SK-N-SH (cell line): Measurements from ENCODE around the gene PRSS48. TPM values are rescaled to one million over a fixed set of nuclear protein-coding genes. Genes with fewer than 3 reads are reported as not detected.

Source experiments
- CTCF ChIA-PET: fragments of 300-600, 350-600 bp; formaldehyde crosslinking; extraction: SDS; loops from one replicate; lab custom pipeline; 2021; lab: Yijun Ruan, JAX
- POLR2A ChIA-PET: fragments of 350-600 bp; sonication (Branson Sonifier 250); formaldehyde crosslinking; extraction: SDS; loops from one replicate; lab custom pipeline; 2020; ENCODE audit warnings: antibody characterized with exemption, inconsistent platforms; lab: Yijun Ruan, JAX
- DNase-seq: peaks from one replicate; pipeline ENCODE4 v3.0.0; 2012
- H2AFZ ChIP-seq: fragments of 200-600 bp; sonication (generic); 2 replicates; pipeline ENCODE4 v1.8.1; 2016; ENCODE audit warnings: antibody characterized with exemption, mild to moderate bottlenecking, low read depth
- H3F3A ChIP-seq: fragments of 200-600 bp; sonication (generic); replicated peaks from 2 replicates; pipeline ENCODE3; 2016; ENCODE audit warnings: antibody characterized with exemption, mild to moderate bottlenecking; ENCODE audit not compliant: insufficient read depth
- H3K27ac ChIP-seq, 2 experiments: fragments of 200-500 bp in 1 of 2; fragments of 200-600 bp in 1 of 2; sonication (Bioruptor generic) in 1 of 2; sonication (generic), shearing (Covaris generic) in 1 of 2; 2 replicates each; pipeline versions ENCODE4 v1.5.1 to v1.6.1; 2014 to 2016; ENCODE audit warnings: low read depth in 2 of 2, inconsistent platforms in 1 of 2, low read length in 1 of 2, mild to moderate bottlenecking in 1 of 2, mixed read lengths in 1 of 2
- H3K27me3 ChIP-seq: fragments of 200-600 bp; sonication (generic), shearing (Covaris generic); 2 replicates; pipeline ENCODE4 v1.6.1; 2016; ENCODE audit warnings: mixed run types; ENCODE audit not compliant: insufficient read depth
- H3K36me3 ChIP-seq, 2 experiments: fragments of 200-500 bp in 1 of 2; fragments of 200-600 bp in 1 of 2; sonication (Bioruptor generic) in 1 of 2; sonication (generic) in 1 of 2; replicated peaks in 1 of 2; 2 replicates each; pipeline versions ENCODE3 to v1.5.1; 2014 to 2016; ENCODE audit warnings: low read length in 1 of 2, mild to moderate bottlenecking in 1 of 2; ENCODE audit not compliant: insufficient read depth in 2 of 2, control insufficient read depth in 1 of 2
- H3K4me1 ChIP-seq, 2 experiments: fragments of 200-500 bp in 1 of 2; fragments of 200-600 bp in 1 of 2; sonication (Bioruptor generic) in 1 of 2; sonication (generic), shearing (Covaris generic) in 1 of 2; 2 replicates each; pipeline versions ENCODE4 v1.5.1 to v1.6.1; 2014 to 2016; ENCODE audit warnings: low read depth in 1 of 2, low read length in 1 of 2, mixed run types in 1 of 2; ENCODE audit not compliant: insufficient read depth in 2 of 2, control insufficient read depth in 1 of 2
- H3K4me2 ChIP-seq: fragments of 200-600 bp; sonication (generic), shearing (Covaris generic); 2 replicates; pipeline ENCODE4 v1.6.1; 2017; ENCODE audit warnings: mixed run types
- H3K4me3 ChIP-seq, 2 experiments: fragments of 200-500 bp in 1 of 2; fragments of 200-600 bp in 1 of 2; sonication (Bioruptor generic) in 1 of 2; sonication (generic), shearing (Covaris generic) in 1 of 2; 2 replicates each; pipeline versions ENCODE4 v1.5.1 to v1.8.1; 2014 to 2016; ENCODE audit warnings: low read depth in 2 of 2, inconsistent platforms in 1 of 2, low read length in 1 of 2, mild to moderate bottlenecking in 1 of 2, mixed read lengths in 1 of 2, moderate library complexity in 1 of 2
- H3K79me2 ChIP-seq: fragments of 200-600 bp; sonication (generic); 2 replicates; pipeline ENCODE4 v1.8.1; 2017; ENCODE audit warnings: mild to moderate bottlenecking; ENCODE audit not compliant: insufficient read depth
- H3K9ac ChIP-seq: fragments of 200-600 bp; sonication (generic); 2 replicates; pipeline ENCODE4 v1.6.1; 2017; ENCODE audit warnings: mixed run types
- H3K9me2 ChIP-seq: fragments of 200-600 bp; sonication (generic); 2 replicates; pipeline ENCODE4 v1.6.1; 2017; ENCODE audit warnings: mixed run types
- H3K9me3 ChIP-seq: fragments of 200-600 bp; sonication (generic); 2 replicates; pipeline ENCODE4 v1.6.1; 2017; ENCODE audit warnings: mixed run types, mild to moderate bottlenecking, moderate library complexity
- H4K20me1 ChIP-seq: fragments of 200-600 bp; sonication (generic); 2 replicates; pipeline ENCODE4 v1.6.1; 2017; ENCODE audit warnings: mild to moderate bottlenecking, mixed run types; ENCODE audit not compliant: insufficient read depth
- CHD2 ChIP-seq: fragments of 150-350 bp; IDR thresholded peaks from 2 replicates; pipeline ENCODE4 v1.6.1; 2018; ENCODE audit warnings: low read length; ENCODE audit not compliant: partially characterized antibody
- ELF1 ChIP-seq: IDR thresholded peaks from 2 replicates; pipeline ENCODE4 v1.4.0; 2012
- FOSL2 ChIP-seq: IDR thresholded peaks from 2 replicates; pipeline ENCODE4 v1.4.0; 2012; ENCODE audit warnings: low read depth, mild to moderate bottlenecking, moderate library complexity, borderline replicate concordance
- FOXJ3 ChIP-seq: sonication (generic); formaldehyde crosslinking; IDR thresholded peaks from 2 replicates; pipeline ENCODE4 v1.5.1; 2020; ENCODE audit warnings: mild to moderate bottlenecking, missing genetic modification reagents
- GABPA ChIP-seq: IDR thresholded peaks from 2 replicates; pipeline ENCODE4 v1.4.0; 2012; ENCODE audit warnings: low read depth, mild to moderate bottlenecking
- GATA2 ChIP-seq: sonication (generic); formaldehyde crosslinking; IDR thresholded peaks from 2 replicates; pipeline ENCODE4 v1.5.0; 2020; ENCODE audit warnings: mild to moderate bottlenecking, missing genetic modification reagents
- JUND ChIP-seq: IDR thresholded peaks from 2 replicates; pipeline ENCODE4 v1.4.0; 2012
- MEF2A ChIP-seq: IDR thresholded peaks from 2 replicates; pipeline ENCODE4 v1.4.0; 2012; ENCODE audit warnings: low read depth, borderline replicate concordance
- MXI1 ChIP-seq: IDR thresholded peaks from 2 replicates; pipeline ENCODE4 v1.6.1; 2012; ENCODE audit warnings: mild to moderate bottlenecking, low read depth, low read length, improper control_type of control experiment
- NFIC ChIP-seq: IDR thresholded peaks from 2 replicates; pipeline ENCODE4 v1.4.0; 2012; ENCODE audit warnings: borderline replicate concordance
- POLR2AphosphoS5 ChIP-seq: IDR thresholded peaks from 2 replicates; pipeline ENCODE4 v1.6.1; 2012; ENCODE audit warnings: low read depth, low read length
- RCOR1 ChIP-seq: fragments of 150-350 bp; IDR thresholded peaks from 2 replicates; pipeline ENCODE4 v1.6.1; 2017; ENCODE audit warnings: antibody characterized with exemption, low read length
- RFX5 ChIP-seq: IDR thresholded peaks from 2 replicates; pipeline ENCODE4 v1.6.1; 2012; ENCODE audit warnings: mild to moderate bottlenecking, improper control_type of control experiment, low read length
- RXRA ChIP-seq: IDR thresholded peaks from 2 replicates; pipeline ENCODE4 v1.4.0; 2012; ENCODE audit warnings: low read depth, mild to moderate bottlenecking, borderline replicate concordance
- SIN3A ChIP-seq: IDR thresholded peaks from 2 replicates; pipeline ENCODE4 v1.6.1; 2012; ENCODE audit warnings: low read depth, mild to moderate bottlenecking, low read length, moderate library complexity, borderline replicate concordance
- SMC3 ChIP-seq: IDR thresholded peaks from 2 replicates; pipeline ENCODE4 v1.6.1; 2012; ENCODE audit warnings: low read depth, low read length, improper control_type of control experiment
- TAF1 ChIP-seq: IDR thresholded peaks from 2 replicates; pipeline ENCODE4 v1.6.1; 2012; ENCODE audit warnings: low read depth, mild to moderate bottlenecking, low read length, moderate library complexity, borderline replicate concordance
- TCF12 ChIP-seq: IDR thresholded peaks from 2 replicates; pipeline ENCODE4 v1.4.0; 2012
- TEAD4 ChIP-seq: IDR thresholded peaks from 2 replicates; pipeline ENCODE4 v1.4.0; 2012; ENCODE audit warnings: mild to moderate bottlenecking, borderline replicate concordance; ENCODE audit not compliant: insufficient read depth
- WGBS: methylation state at CpG from one replicate; pipeline ENCODE4 v1.1.6; 2017; ENCODE audit warnings: low lambda C conversion rate; 5-methylcytosine and 5-hydroxymethylcytosine counted together
- polyA plus RNA-seq, 3 experiments: library from polyadenylated mRNA; depleted of rRNA; stranded (reverse); fragments of >200 nt; gene quantifications; 2 replicates each; pipeline ENCODE4 v1.2.3, GENCODE V29; 2012
- TF ChIP-seq, protein P1 (sequence below): IDR thresholded peaks from 2 replicates; pipeline ENCODE4 v1.4.0; 2012; ENCODE audit warnings: low read depth, borderline replicate concordance
- TF ChIP-seq, protein P2 (sequence below): IDR thresholded peaks from 2 replicates; pipeline ENCODE4; 2012
- TF ChIP-seq, protein P3 (sequence below): IDR thresholded peaks from 2 replicates; pipeline ENCODE4 v1.4.0; 2012; ENCODE audit warnings: low read depth, borderline replicate concordance
- TF ChIP-seq, protein P4 (sequence below): fragments of 150-350 bp; IDR thresholded peaks from 2 replicates; pipeline ENCODE4 v1.6.1; 2017; ENCODE audit warnings: antibody characterized with exemption, low read length, low read depth, borderline replicate concordance
- TF ChIP-seq, protein P5 (sequence below): IDR thresholded peaks from 2 replicates; pipeline ENCODE4 v1.4.0; 2012; ENCODE audit warnings: low read depth

Gene PRSS48
- polyA plus RNA-seq, 1 of the 3 experiments (the other 2 are of a cell fraction) = not detected

DNA sequence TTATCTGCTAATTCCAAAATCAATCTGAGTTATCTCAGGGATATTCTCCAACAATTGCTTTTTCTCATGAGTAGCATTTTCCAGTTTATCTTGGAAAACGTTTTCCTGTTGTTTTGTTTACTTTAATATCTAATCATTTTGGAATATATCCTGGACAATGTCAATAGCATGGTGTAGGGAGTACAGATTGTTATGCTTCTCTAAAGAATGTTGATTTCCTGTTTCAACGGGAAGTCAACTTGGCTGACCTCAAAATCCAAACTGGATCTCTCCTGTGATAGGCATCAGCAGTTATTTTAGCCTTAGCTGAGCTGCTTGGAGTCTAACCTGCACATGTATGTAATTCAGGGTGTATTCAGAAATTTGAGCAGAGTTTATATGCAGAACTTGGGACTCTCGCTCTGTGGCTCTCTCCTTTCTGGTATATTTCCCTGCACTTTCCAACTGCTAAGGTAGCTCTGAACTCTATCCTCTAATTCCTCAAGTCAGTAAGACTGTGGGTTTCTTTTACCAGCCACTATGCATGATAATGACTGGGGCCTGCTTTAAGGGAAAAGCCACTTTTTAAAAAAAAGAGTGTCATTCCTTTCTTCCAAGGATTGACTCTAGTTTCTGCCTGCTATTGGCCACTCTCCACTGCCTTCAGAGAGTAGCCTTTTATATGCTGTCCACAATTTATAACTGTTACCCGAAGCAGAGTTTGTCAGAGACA, 7.7 kb downstream of the PRSS48 start:
- no peak for DNase-seq
- H3K9me2 ChIP-seq = no peaks in the 10 kb centered on the region
- peaks cover 55% of the 10 kb centered on the region for H3K79me2 ChIP-seq
- H3F3A ChIP-seq = no peaks in the 10 kb centered on the region
- 63% methylated on average over 4 of the region's 4 CpGs for WGBS
- no peak overlapping the region for H3K27ac ChIP-seq
- no peak overlapping the region for H2AFZ ChIP-seq
- no peaks in the 10 kb centered on the region for H3K4me1 ChIP-seq
- ChIA-PET CTCF (no interaction called here), POLR2A (no interaction called here)
- no peaks in the 10 kb centered on the region for H4K20me1 ChIP-seq
- TF ChIP-seq RXRA = no peak
- no peak for TF ChIP-seq GATA2
- TF ChIP-seq SIN3A = no peak
- no peak for TF ChIP-seq RCOR1
- no peak for TF ChIP-seq MXI1
- TF ChIP-seq TCF12 = no peak
- no peak for TF ChIP-seq RFX5
- TF ChIP-seq MEF2A = no peak
- no peak for TF ChIP-seq ELF1
- TF ChIP-seq POLR2AphosphoS5 = no peak
- TF ChIP-seq TEAD4 = no peak
- no peak for TF ChIP-seq FOXJ3 (CRISPR knock-in tag)
- TF ChIP-seq TAF1 = no peak
- no peak for TF ChIP-seq JUND
- TF ChIP-seq NFIC = no peak
- H3K27me3 ChIP-seq = no peaks in the 10 kb centered on the region
- H3K36me3 ChIP-seq = peaks cover 0 to 5% of the 10 kb centered on the region in 2 experiments
- H3K4me3 ChIP-seq = no peak overlapping the region
- no peak overlapping the region for H3K4me2 ChIP-seq
- H3K9ac ChIP-seq = no peak overlapping the region
- no peaks in the 10 kb centered on the region for H3K9me3 ChIP-seq

DNA sequence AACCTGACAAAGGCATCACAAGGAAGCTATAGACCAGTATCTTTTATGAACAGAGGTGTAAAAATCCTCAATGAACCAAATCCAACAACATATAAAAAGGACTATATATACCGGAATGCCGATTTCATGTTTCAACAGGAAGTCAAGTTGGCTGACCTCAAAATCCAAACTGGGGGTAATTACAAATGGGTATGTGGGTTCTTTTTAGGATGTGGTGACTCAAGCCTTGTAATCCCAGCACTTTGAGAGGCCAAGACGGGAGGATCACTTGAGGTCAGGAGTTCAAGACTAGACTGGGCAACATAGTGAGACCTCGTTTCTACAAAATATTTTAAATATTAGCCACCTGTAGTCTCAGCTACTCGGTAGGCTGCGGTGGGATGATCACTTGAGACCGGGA, 10.4 kb downstream of the PRSS48 start:
- ChIA-PET CTCF (no interaction called here), POLR2A (no interaction called here)
- H3F3A ChIP-seq = peaks cover 8% of the 10 kb centered on the region
- no peak for DNase-seq
- H3K9me2 ChIP-seq = no peaks in the 10 kb centered on the region
- H3K4me1 ChIP-seq = peaks cover 0 to 13% of the 10 kb centered on the region in 2 experiments; a peak in 1 of 4 replicates
- no peak overlapping the region for H3K4me3 ChIP-seq
- H4K20me1 ChIP-seq = no peaks in the 10 kb centered on the region
- H3K9ac ChIP-seq = no peak overlapping the region
- H3K36me3 ChIP-seq = peaks cover 0 to 8% of the 10 kb centered on the region in 2 experiments
- TF ChIP-seq JUND = no peak
- TF ChIP-seq POLR2AphosphoS5 = no peak
- TF ChIP-seq SIN3A = no peak
- no peak for TF ChIP-seq TAF1
- no peak for TF ChIP-seq CHD2
- no peak for TF ChIP-seq GABPA
- TF ChIP-seq, protein P1, sequence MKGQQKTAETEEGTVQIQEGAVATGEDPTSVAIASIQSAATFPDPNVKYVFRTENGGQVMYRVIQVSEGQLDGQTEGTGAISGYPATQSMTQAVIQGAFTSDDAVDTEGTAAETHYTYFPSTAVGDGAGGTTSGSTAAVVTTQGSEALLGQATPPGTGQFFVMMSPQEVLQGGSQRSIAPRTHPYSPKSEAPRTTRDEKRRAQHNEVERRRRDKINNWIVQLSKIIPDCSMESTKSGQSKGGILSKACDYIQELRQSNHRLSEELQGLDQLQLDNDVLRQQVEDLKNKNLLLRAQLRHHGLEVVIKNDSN = no peak
- TF ChIP-seq RFX5 = no peak
- TF ChIP-seq RCOR1 = no peak
- TF ChIP-seq, protein P2, sequence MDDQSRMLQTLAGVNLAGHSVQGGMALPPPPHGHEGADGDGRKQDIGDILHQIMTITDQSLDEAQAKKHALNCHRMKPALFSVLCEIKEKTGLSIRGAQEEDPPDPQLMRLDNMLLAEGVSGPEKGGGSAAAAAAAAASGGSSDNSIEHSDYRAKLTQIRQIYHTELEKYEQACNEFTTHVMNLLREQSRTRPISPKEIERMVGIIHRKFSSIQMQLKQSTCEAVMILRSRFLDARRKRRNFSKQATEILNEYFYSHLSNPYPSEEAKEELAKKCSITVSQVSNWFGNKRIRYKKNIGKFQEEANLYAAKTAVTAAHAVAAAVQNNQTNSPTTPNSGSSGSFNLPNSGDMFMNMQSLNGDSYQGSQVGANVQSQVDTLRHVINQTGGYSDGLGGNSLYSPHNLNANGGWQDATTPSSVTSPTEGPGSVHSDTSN = no peak
- TF ChIP-seq, protein P3, sequence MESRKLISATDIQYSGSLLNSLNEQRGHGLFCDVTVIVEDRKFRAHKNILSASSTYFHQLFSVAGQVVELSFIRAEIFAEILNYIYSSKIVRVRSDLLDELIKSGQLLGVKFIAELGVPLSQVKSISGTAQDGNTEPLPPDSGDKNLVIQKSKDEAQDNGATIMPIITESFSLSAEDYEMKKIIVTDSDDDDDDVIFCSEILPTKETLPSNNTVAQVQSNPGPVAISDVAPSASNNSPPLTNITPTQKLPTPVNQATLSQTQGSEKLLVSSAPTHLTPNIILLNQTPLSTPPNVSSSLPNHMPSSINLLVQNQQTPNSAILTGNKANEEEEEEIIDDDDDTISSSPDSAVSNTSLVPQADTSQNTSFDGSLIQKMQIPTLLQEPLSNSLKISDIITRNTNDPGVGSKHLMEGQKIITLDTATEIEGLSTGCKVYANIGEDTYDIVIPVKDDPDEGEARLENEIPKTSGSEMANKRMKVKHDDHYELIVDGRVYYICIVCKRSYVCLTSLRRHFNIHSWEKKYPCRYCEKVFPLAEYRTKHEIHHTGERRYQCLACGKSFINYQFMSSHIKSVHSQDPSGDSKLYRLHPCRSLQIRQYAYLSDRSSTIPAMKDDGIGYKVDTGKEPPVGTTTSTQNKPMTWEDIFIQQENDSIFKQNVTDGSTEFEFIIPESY = no peak
- no peak for TF ChIP-seq FOSL2
- TF ChIP-seq SMC3 = no peak
- no peak for TF ChIP-seq MXI1
- TF ChIP-seq, protein P4, sequence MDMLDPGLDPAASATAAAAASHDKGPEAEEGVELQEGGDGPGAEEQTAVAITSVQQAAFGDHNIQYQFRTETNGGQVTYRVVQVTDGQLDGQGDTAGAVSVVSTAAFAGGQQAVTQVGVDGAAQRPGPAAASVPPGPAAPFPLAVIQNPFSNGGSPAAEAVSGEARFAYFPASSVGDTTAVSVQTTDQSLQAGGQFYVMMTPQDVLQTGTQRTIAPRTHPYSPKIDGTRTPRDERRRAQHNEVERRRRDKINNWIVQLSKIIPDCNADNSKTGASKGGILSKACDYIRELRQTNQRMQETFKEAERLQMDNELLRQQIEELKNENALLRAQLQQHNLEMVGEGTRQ = no peak
- TF ChIP-seq ELF1 = no peak
- TF ChIP-seq NFIC = no peak
- TF ChIP-seq, protein P5, sequence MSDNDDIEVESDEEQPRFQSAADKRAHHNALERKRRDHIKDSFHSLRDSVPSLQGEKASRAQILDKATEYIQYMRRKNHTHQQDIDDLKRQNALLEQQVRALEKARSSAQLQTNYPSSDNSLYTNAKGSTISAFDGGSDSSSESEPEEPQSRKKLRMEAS = no peak
- H3K79me2 ChIP-seq = peaks cover 73% of the 10 kb centered on the region
- no peak overlapping the region for H3K27ac ChIP-seq
- no peaks in the 10 kb centered on the region for H3K9me3 ChIP-seq
- H2AFZ ChIP-seq = no peak overlapping the region
- 90% methylated on average over 7 of the region's 7 CpGs for WGBS
- H3K4me2 ChIP-seq = no peak overlapping the region
- no peaks in the 10 kb centered on the region for H3K27me3 ChIP-seq
